Gastrocnemius medialis (tissue), 4 donors: ENCODE data around the gene CAND1. TPM values are rescaled to one million over a fixed set of nuclear protein-coding genes. Genes with fewer than 3 reads are reported as not detected.

Experiments used
- ATAC-seq, 2 donors: fragments of 150-250 bp; one replicate each; pipeline ENCODE4 v1.9.1; 2016
- DNase-seq, 2 donors: peaks; one replicate each; pipeline ENCODE4 v3.0.0-alpha.2; 2019
- H3K27ac ChIP-seq, 4 donors: fragments of 200-600 bp; sonication (generic); 1 replicate in 1 of 4; 2 replicates in 3 of 4; pipeline ENCODE4 v1.5.1; 2016 to 2018; ENCODE audit warnings: mild to moderate bottlenecking in 2 of 4, moderate library complexity in 1 of 4
- H3K27me3 ChIP-seq, 3 donors: fragments of 200-600 bp; sonication (generic) in 2 of 3; 1 replicate in 1 of 3; 2 replicates in 2 of 3; pipeline versions ENCODE4 v1.5.1 to v1.6.0; 2016 to 2019; ENCODE audit warnings: mild to moderate bottlenecking in 1 of 3, moderate library complexity in 1 of 3
- H3K36me3 ChIP-seq, 2 donors: fragments of 200-600 bp; sonication (generic) in 1 of 2; one replicate each; pipeline ENCODE4 v1.5.1; 2017 to 2018
- H3K4me1 ChIP-seq, 2 donors: fragments of 200-600 bp; sonication (generic) in 1 of 2; one replicate each; pipeline ENCODE4 v1.5.1; 2016 to 2017; ENCODE audit warnings: mild to moderate bottlenecking in 2 of 2
- H3K4me3 ChIP-seq, 4 donors: fragments of 200-600 bp; sonication (generic) in 3 of 4; 1 replicate in 1 of 4; 2 replicates in 3 of 4; pipeline ENCODE4 v1.5.1; 2016 to 2019; ENCODE audit warnings: mild to moderate bottlenecking in 2 of 4
- H3K9me3 ChIP-seq, 3 donors: fragments of 200-600 bp; sonication (generic) in 2 of 3; 1 replicate in 1 of 3; 2 replicates in 2 of 3; pipeline ENCODE4 v1.5.1; 2016 to 2019
- POLR2A ChIP-seq, 2 donors: fragments of 450-650 bp; IDR thresholded peaks; one replicate each; pipeline ENCODE4 v1.6.1; 2017; ENCODE audit warnings: antibody characterized with exemption in 2 of 2, mild to moderate bottlenecking in 2 of 2, moderate library complexity in 2 of 2
- in situ Hi-C, 4 donors: fragments of 200-750 bp; cut with MboI; loops; one replicate each; pipeline versions ENCODE4 v1.15.0 to v1.8.0; 2017; ENCODE audit warnings: low sequenced_read_pairs in 4 of 4
- intact Hi-C: fragments of 100-400 bp; cut with DNase I; formaldehyde crosslinking; loops from one replicate; pipeline ENCODE4 v1.15.1; 2023; ENCODE audit warnings: low total_unique reads
- total RNA-seq, 4 donors: library from RNA; depleted of rRNA; stranded (reverse); fragments of >200 nt; gene quantifications; one replicate each; pipeline versions ENCODE4 v1.1.0 to v1.2.3, GENCODE V29; 2016
- TF ChIP-seq, protein P1 (sequence below), 5 experiments: fragments of 450-650 bp in 3 of 5; fragments of 200-600 bp in 2 of 5; sonication (generic) in 2 of 5; IDR thresholded peaks in 4 of 5; conservative IDR thresholded peaks in 1 of 5; 1 replicate in 4 of 5; 2 replicates in 1 of 5; pipeline ENCODE4 v1.5.1; 2016 to 2019; ENCODE audit warnings: antibody characterized with exemption in 5 of 5, mild to moderate bottlenecking in 3 of 5, moderate library complexity in 3 of 5

Gene CAND1
- total RNA-seq: 10 to 100 TPM; 10.5 to 23.0 (median 13.1) TPM

DNA sequence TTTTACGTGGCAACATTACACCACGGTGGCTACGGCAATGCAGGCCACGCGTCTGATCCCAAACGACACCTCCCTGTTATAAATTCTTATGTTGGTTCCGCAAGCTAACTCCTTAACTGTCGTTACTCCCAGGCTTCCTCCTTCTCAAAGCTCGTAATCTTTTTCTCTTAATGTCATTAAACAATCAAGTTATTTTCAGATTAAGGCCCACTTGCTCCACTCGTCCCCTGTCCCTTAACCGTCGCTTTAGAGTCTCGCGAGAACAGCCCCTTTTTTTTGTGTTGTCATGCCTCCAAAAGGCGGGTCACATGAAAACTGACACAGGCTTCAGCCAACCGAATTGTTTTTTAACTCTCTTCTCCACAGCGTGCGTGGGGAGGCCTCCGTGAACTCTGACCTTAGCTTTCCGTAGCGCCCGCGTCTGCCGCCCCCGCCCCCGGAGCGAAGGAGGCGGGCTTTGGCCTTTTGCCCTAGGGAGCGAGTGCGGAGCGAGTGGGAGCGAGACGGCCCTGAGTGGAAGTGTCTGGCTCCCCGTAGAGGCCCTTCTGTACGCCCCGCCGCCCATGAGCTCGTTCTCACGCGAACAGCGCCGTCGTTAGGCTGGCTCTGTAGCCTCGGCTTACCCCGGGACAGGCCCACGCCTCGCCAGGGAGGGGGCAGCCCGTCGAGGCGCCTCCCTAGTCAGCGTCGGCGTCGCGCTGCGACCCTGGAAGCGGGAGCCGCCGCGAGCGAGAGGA lies at the start of gene CAND1:
Gene CAND1 (plus strand): TSS at position 463 of the 737 bp plus-strand sequence. CDS start 360 bp downstream, outside the sequence.
- intact Hi-C loops: loop anchor here (1.0 to 10.0 kb wide), 6 partner anchors 125 to 1984 kb away; partner anchors contain the start of genes DYRK2, MDM2, RAP1B and SLC35E3

DNA sequence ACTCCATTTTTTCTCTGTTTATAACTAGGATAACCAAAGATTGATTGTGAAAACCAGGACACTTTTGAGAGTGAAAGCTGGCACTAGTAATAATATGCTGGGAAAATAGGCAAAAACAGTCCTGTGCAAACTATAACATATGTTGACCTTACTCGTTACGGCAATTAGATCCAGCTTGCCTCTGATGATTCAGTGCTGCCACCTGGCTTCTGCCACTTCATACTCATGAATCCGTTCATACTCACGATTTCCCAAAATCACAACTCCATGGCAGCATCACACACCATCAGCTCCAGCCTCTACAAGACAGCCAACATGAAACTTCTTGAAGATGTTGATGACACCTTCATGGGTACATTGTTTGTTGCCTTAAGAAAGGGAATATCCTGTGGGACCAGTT lies 49.1 kb upstream of the CAND1 start:
- intact Hi-C loops (no loop called here), in situ Hi-C loops (no loop called here)
- no peak for DNase-seq
- H3K27me3 ChIP-seq: no peaks in the 10 kb centered on the region
- H3K9me3 ChIP-seq: no peaks in the 10 kb centered on the region
- H3K4me1 ChIP-seq: no peaks in the 10 kb centered on the region
- ATAC-seq: no peak
- no peak overlapping the region for H3K4me3 ChIP-seq
- H3K27ac ChIP-seq: no peak overlapping the region
- TF ChIP-seq, protein P1, sequence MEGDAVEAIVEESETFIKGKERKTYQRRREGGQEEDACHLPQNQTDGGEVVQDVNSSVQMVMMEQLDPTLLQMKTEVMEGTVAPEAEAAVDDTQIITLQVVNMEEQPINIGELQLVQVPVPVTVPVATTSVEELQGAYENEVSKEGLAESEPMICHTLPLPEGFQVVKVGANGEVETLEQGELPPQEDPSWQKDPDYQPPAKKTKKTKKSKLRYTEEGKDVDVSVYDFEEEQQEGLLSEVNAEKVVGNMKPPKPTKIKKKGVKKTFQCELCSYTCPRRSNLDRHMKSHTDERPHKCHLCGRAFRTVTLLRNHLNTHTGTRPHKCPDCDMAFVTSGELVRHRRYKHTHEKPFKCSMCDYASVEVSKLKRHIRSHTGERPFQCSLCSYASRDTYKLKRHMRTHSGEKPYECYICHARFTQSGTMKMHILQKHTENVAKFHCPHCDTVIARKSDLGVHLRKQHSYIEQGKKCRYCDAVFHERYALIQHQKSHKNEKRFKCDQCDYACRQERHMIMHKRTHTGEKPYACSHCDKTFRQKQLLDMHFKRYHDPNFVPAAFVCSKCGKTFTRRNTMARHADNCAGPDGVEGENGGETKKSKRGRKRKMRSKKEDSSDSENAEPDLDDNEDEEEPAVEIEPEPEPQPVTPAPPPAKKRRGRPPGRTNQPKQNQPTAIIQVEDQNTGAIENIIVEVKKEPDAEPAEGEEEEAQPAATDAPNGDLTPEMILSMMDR (IDR thresholded peaks at IDR 0.05 in 4 of 5, conservative IDR thresholded peaks at IDR 0.05 in 1 of 5): no peak
- TF ChIP-seq POLR2A (IDR thresholded peaks at IDR 0.05): no peak
- H3K36me3 ChIP-seq: no peaks in the 10 kb centered on the region

More for the DNA sequence above, at the start of gene CAND1:
- Histone ChIP-seq H3K36me3 (no peaks in the 10 kb centered on the region), H3K27ac (peak within 1 kb of the TSS; percentile 94 to 98 (median 97)), H3K27me3 (no peaks in the 10 kb centered on the region), H3K9me3 (no peaks in the 10 kb centered on the region), H3K4me3 (peak within 1 kb of the TSS; percentile 63 to 96 (median 86)), H3K4me1 (peaks cover 38 to 43% of the 10 kb centered on the region in 2 donors)
- in situ Hi-C loops: loop anchor here in 1 of 4 donors (25.0 kb wide), 1 partner anchor 1418 kb away; the partner anchor contains the start of gene NUP107
- peak; percentile 81 to 89 for TF ChIP-seq POLR2A (IDR thresholded peaks at IDR 0.05)
- TF ChIP-seq, protein P1 (IDR thresholded peaks at IDR 0.05 in 4 of 5, conservative IDR thresholded peaks at IDR 0.05 in 1 of 5): no peak
- DNase-seq (peak; percentile 97 to 98), ATAC-seq (peak; percentile 89 to 92)

DNA sequence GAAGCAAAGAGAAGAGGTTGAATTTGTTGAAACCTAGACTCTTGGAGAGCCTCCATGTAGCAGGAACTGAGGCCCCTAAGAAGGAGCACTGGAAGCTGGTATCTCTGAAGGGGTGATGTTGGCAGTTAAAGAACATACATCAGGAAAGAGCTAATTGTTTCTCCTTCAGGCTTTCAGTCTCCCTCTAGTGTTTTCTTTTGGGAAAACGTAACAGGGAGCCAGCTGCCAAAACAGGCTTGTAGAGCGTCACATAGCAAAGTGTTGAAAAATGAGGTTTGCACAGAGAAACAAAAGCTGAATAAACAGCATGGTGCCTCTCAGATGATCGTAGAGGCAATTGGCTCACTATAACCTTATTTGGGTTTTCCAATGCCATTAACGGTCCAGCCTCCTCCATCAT lies 46.9 kb upstream of the CAND1 start:
- ATAC-seq (no peak), DNase-seq (no peak)
- intact Hi-C loops (no loop called here), in situ Hi-C loops (no loop called here)
- Histone ChIP-seq H3K36me3 (no peaks in the 10 kb centered on the region), H3K27me3 (no peaks in the 10 kb centered on the region), H3K27ac (no peak overlapping the region), H3K4me3 (no peak overlapping the region), H3K9me3 (no peaks in the 10 kb centered on the region), H3K4me1 (no peaks in the 10 kb centered on the region)
- TF ChIP-seq, protein P1 (IDR thresholded peaks at IDR 0.05 in 4 of 5, conservative IDR thresholded peaks at IDR 0.05 in 1 of 5): no peak
- no peak for TF ChIP-seq POLR2A (IDR thresholded peaks at IDR 0.05)

DNA sequence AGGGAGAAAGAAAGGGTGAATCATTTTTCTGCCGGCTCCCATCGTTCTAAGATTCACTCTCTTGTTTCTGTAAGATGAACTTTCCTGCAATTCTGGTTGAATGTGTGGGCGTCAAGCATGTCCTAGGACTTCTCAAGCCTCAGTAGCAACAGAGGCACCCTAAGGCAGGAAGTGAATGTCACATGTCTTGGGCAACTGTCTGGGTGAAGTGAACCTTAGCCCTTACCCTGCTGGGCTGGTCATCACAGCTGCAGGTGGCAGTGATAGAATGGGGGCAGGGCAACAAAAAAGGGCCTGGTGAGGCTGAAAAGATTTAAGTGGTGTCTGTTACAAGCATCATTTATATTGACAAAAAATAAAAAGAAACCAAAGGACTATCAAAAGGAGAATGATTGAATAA lies 45.9 kb upstream of the CAND1 start:
- intact Hi-C loops (no loop called here), in situ Hi-C loops (no loop called here)
- no peak for DNase-seq
- no peak overlapping the region for H3K27ac ChIP-seq
- H3K4me1 ChIP-seq: no peaks in the 10 kb centered on the region
- no peak for TF ChIP-seq POLR2A (IDR thresholded peaks at IDR 0.05)
- TF ChIP-seq, protein P1 (IDR thresholded peaks at IDR 0.05 in 4 of 5, conservative IDR thresholded peaks at IDR 0.05 in 1 of 5): no peak
- no peaks in the 10 kb centered on the region for H3K36me3 ChIP-seq
- ATAC-seq: no peak
- no peaks in the 10 kb centered on the region for H3K9me3 ChIP-seq
- no peak overlapping the region for H3K4me3 ChIP-seq
- no peaks in the 10 kb centered on the region for H3K27me3 ChIP-seq
